Smooth muscle cell (in vitro differentiated cells): ENCODE data around the gene ALG9. TPM values are rescaled to one million over a fixed set of nuclear protein-coding genes. Genes with fewer than 3 reads are reported as not detected.

Experiments
- DNase-seq: peaks from one replicate; lab custom pipeline; 2025; ENCODE audit not compliant: unreplicated experiment; lab: John Stamatoyannopoulos, UW
- H2AFZ ChIP-seq: fragments of 200-600 bp; sonication (generic); 2 replicates; pipeline ENCODE4 v1.6.0; 2016; ENCODE audit warnings: antibody characterized with exemption, low read depth, mild to moderate bottlenecking
- H3F3A ChIP-seq: fragments of 200-600 bp; sonication (generic); 2 replicates; pipeline ENCODE4 v1.6.0; 2017; ENCODE audit warnings: antibody characterized with exemption, low read depth
- H3K27ac ChIP-seq: fragments of 200-600 bp; sonication (generic); 2 replicates; pipeline ENCODE4 v1.5.1; 2016; ENCODE audit warnings: low read depth, mild to moderate bottlenecking
- H3K27me3 ChIP-seq: fragments of 200-600 bp; sonication (generic); 2 replicates; pipeline ENCODE4 v1.6.1; 2016; ENCODE audit warnings: low read depth, mild to moderate bottlenecking
- H3K36me3 ChIP-seq: fragments of 200-600 bp; sonication (generic); 2 replicates; pipeline ENCODE4 v1.5.1; 2016; ENCODE audit warnings: low read depth
- H3K4me1 ChIP-seq: fragments of 200-600 bp; sonication (generic); 2 replicates; pipeline ENCODE4 v1.5.1; 2016; ENCODE audit warnings: low read depth
- H3K4me2 ChIP-seq: fragments of 200-600 bp; sonication (generic); 2 replicates; pipeline ENCODE4 v1.6.0; 2016; ENCODE audit warnings: mild to moderate bottlenecking
- H3K4me3 ChIP-seq: fragments of 200-600 bp; sonication (generic); 2 replicates; pipeline ENCODE4 v1.5.1; 2016; ENCODE audit warnings: mild to moderate bottlenecking
- H3K79me2 ChIP-seq: fragments of 200-600 bp; sonication (generic); 2 replicates; pipeline ENCODE4 v1.6.0; 2016; ENCODE audit warnings: low read depth, mild to moderate bottlenecking
- H3K9ac ChIP-seq: fragments of 200-600 bp; sonication (generic); 2 replicates; pipeline ENCODE4 v1.6.0; 2016; ENCODE audit warnings: low read depth
- H3K9me3 ChIP-seq: fragments of 200-600 bp; sonication (generic); replicated peaks from 2 replicates; pipeline ENCODE4 v1.5.1; 2016; ENCODE audit warnings: low read depth
- H4K20me1 ChIP-seq: fragments of 200-600 bp; sonication (generic); 2 replicates; pipeline ENCODE4 v1.6.0; 2016; ENCODE audit warnings: low read depth
- WGBS: methylation state at CpG from one replicate; pipeline ENCODE4 v1.1.7; 2016; ENCODE audit warnings: low lambda C conversion rate; 5-methylcytosine and 5-hydroxymethylcytosine counted together
- polyA plus RNA-seq: library from polyadenylated mRNA; unstranded; fragments of >200 nt; fragmentation: Nextera tagmentation; extraction: Ambion mirVana; gene quantifications from 2 replicates; pipeline ENCODE4 v1.2.1, GENCODE V29; 2016
- total RNA-seq: library from RNA; depleted of rRNA; stranded (reverse); fragments of >200 nt; gene quantifications from 2 replicates; pipeline ENCODE4 v1.2.3, GENCODE V29; 2014
- TF ChIP-seq, protein P1 (sequence below): fragments of 200-600 bp; sonication (generic); IDR thresholded peaks from 2 replicates; pipeline ENCODE4 v1.5.1; 2017; ENCODE audit warnings: borderline replicate concordance, mild to moderate bottlenecking, antibody characterized with exemption; ENCODE audit not compliant: insufficient read depth, poor library complexity, severe bottlenecking

Gene ALG9
- total and polyA plus RNA-seq, 2 experiments from 2014 or later, result 70.5 to 116 TPM

DNA sequence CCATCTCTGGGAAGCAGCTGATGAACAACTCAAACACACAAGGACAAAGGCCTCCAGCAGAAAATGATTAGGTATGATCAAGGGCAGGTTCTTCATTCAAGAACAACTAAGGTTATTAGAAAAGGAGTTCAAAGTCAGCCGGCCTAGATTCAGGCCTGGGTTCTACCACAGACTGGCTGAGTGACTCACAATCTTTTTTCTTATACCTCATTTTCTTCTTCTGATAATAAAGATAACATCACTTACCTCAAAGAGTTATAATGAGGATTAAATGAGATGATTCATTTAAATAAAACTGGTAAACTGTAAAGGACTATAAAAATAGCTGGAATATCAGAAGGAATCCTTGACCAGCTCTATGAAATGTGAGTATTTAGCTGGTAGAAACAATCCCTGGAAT is 55.9 kb downstream of the ALG9 start:
- H3K27ac ChIP-seq, result peak overlapping the region; percentile 91
- peak overlapping the region; percentile 83 for H3K4me2 ChIP-seq
- H3K79me2 ChIP-seq, result peaks cover 31% of the 10 kb centered on the region
- H3K9me3 ChIP-seq, result no peaks in the 10 kb centered on the region
- no peaks in the 10 kb centered on the region for H3K4me1 ChIP-seq
- 44% methylated on average over 1 of the region's 1 CpG for WGBS
- H3K27me3 ChIP-seq, result no peaks in the 10 kb centered on the region
- DNase-seq, result no peak
- H3K9ac ChIP-seq, result no peak overlapping the region
- H4K20me1 ChIP-seq, result no peaks in the 10 kb centered on the region
- H3K4me3 ChIP-seq, result no peak overlapping the region
- H3F3A ChIP-seq, result peaks cover 33% of the 10 kb centered on the region
- TF ChIP-seq, protein P1, sequence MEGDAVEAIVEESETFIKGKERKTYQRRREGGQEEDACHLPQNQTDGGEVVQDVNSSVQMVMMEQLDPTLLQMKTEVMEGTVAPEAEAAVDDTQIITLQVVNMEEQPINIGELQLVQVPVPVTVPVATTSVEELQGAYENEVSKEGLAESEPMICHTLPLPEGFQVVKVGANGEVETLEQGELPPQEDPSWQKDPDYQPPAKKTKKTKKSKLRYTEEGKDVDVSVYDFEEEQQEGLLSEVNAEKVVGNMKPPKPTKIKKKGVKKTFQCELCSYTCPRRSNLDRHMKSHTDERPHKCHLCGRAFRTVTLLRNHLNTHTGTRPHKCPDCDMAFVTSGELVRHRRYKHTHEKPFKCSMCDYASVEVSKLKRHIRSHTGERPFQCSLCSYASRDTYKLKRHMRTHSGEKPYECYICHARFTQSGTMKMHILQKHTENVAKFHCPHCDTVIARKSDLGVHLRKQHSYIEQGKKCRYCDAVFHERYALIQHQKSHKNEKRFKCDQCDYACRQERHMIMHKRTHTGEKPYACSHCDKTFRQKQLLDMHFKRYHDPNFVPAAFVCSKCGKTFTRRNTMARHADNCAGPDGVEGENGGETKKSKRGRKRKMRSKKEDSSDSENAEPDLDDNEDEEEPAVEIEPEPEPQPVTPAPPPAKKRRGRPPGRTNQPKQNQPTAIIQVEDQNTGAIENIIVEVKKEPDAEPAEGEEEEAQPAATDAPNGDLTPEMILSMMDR, result no peak
- no peaks in the 10 kb centered on the region for H3K36me3 ChIP-seq
- H2AFZ ChIP-seq, result no peak overlapping the region

GRCh38 chr11:111814557-111815320 is 56.6 kb downstream of the ALG9 start:
- WGBS, result 45% methylated on average over 8 of the region's 8 CpGs
- peak overlapping the region; percentile 83 for H3K4me2 ChIP-seq
- DNase-seq, result no peak

DNA sequence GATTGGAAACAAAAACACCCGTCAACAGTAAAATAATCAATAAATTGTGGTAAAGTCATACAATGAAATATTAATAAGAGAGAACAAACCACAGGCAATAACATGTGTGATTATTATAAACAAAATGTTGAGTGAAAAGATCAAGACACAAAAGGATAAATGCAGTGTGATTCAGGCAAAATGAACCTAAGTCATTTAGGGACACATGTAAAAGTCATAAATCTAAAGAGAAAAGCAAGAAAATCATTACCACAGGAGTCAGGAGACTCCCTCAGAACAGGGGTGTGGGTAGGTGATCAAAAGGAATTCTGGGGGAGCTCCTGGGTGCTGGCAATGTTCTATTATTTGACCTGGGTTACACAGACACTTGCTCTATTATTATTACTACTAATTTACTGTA is 57.3 kb downstream of the ALG9 start:
- Histone ChIP-seq H2AFZ (no peak overlapping the region), H3K4me1 (no peaks in the 10 kb centered on the region), H3K36me3 (peaks cover 2% of the 10 kb centered on the region), H3K27ac (peak overlapping the region; percentile 91), H3K9me3 (no peaks in the 10 kb centered on the region), H3K9ac (peak overlapping the region; percentile 64), H3K4me2 (peak overlapping the region; percentile 83), H3K79me2 (peaks cover 40% of the 10 kb centered on the region), H3K27me3 (no peaks in the 10 kb centered on the region), H4K20me1 (no peaks in the 10 kb centered on the region), H3K4me3 (peak overlapping the region; percentile 35), H3F3A (peaks cover 25% of the 10 kb centered on the region)
- 75% methylated on average over 1 of the region's 1 CpG for WGBS
- TF ChIP-seq, protein P1, result no peak
- no peak for DNase-seq

More at GRCh38 chr11:111814557-111815320, 56.6 kb downstream of the ALG9 start:
- Histone ChIP-seq H3K4me3 (peak overlapping the region; percentile 35), H2AFZ (no peak overlapping the region), H3K27ac (peak overlapping the region; percentile 91), H3K9me3 (no peaks in the 10 kb centered on the region), H3K4me1 (no peaks in the 10 kb centered on the region), H3K36me3 (no peaks in the 10 kb centered on the region), H4K20me1 (no peaks in the 10 kb centered on the region), H3K9ac (peak overlapping the region; percentile 64), H3F3A (peaks cover 25% of the 10 kb centered on the region), H3K79me2 (peaks cover 36% of the 10 kb centered on the region), H3K27me3 (no peaks in the 10 kb centered on the region)
- TF ChIP-seq, protein P1, result no peak
